Smooth muscle cell (in vitro differentiated cells): ENCODE results near the gene IVNS1ABP. TPM values are rescaled to one million over a fixed set of nuclear protein-coding genes. Genes with fewer than 3 reads are reported as not detected.
"Not testable (repeated sequence)": the region's sequence is repeated elsewhere in the genome, so short reads cannot be mapped to it uniquely, and the experiment has no call there.

ENCODE experiments used
- DNase-seq: peaks from one replicate; lab custom pipeline; 2025; ENCODE audit not compliant: unreplicated experiment; lab: John Stamatoyannopoulos, UW
- H2AFZ ChIP-seq: fragments of 200-600 bp; sonication (generic); 2 replicates; pipeline ENCODE4 v1.6.0; 2016; ENCODE audit warnings: antibody characterized with exemption, low read depth, mild to moderate bottlenecking
- H3F3A ChIP-seq: fragments of 200-600 bp; sonication (generic); 2 replicates; pipeline ENCODE4 v1.6.0; 2017; ENCODE audit warnings: antibody characterized with exemption, low read depth
- H3K27ac ChIP-seq: fragments of 200-600 bp; sonication (generic); 2 replicates; pipeline ENCODE4 v1.5.1; 2016; ENCODE audit warnings: low read depth, mild to moderate bottlenecking
- H3K27me3 ChIP-seq: fragments of 200-600 bp; sonication (generic); 2 replicates; pipeline ENCODE4 v1.6.1; 2016; ENCODE audit warnings: low read depth, mild to moderate bottlenecking
- H3K36me3 ChIP-seq: fragments of 200-600 bp; sonication (generic); 2 replicates; pipeline ENCODE4 v1.5.1; 2016; ENCODE audit warnings: low read depth
- H3K4me1 ChIP-seq: fragments of 200-600 bp; sonication (generic); 2 replicates; pipeline ENCODE4 v1.5.1; 2016; ENCODE audit warnings: low read depth
- H3K4me2 ChIP-seq: fragments of 200-600 bp; sonication (generic); 2 replicates; pipeline ENCODE4 v1.6.0; 2016; ENCODE audit warnings: mild to moderate bottlenecking
- H3K4me3 ChIP-seq: fragments of 200-600 bp; sonication (generic); 2 replicates; pipeline ENCODE4 v1.5.1; 2016; ENCODE audit warnings: mild to moderate bottlenecking
- H3K79me2 ChIP-seq: fragments of 200-600 bp; sonication (generic); 2 replicates; pipeline ENCODE4 v1.6.0; 2016; ENCODE audit warnings: low read depth, mild to moderate bottlenecking
- H3K9ac ChIP-seq: fragments of 200-600 bp; sonication (generic); 2 replicates; pipeline ENCODE4 v1.6.0; 2016; ENCODE audit warnings: low read depth
- H3K9me3 ChIP-seq: fragments of 200-600 bp; sonication (generic); replicated peaks from 2 replicates; pipeline ENCODE4 v1.5.1; 2016; ENCODE audit warnings: low read depth
- H4K20me1 ChIP-seq: fragments of 200-600 bp; sonication (generic); 2 replicates; pipeline ENCODE4 v1.6.0; 2016; ENCODE audit warnings: low read depth
- CTCF ChIP-seq: fragments of 200-600 bp; sonication (generic); IDR thresholded peaks from 2 replicates; pipeline ENCODE4 v1.5.1; 2017; ENCODE audit warnings: borderline replicate concordance, mild to moderate bottlenecking, antibody characterized with exemption; ENCODE audit not compliant: insufficient read depth, poor library complexity, severe bottlenecking
- WGBS: methylation state at CpG from one replicate; pipeline ENCODE4 v1.1.7; 2016; ENCODE audit warnings: low lambda C conversion rate; 5-methylcytosine and 5-hydroxymethylcytosine counted together
- polyA plus RNA-seq: library from polyadenylated mRNA; unstranded; fragments of >200 nt; fragmentation: Nextera tagmentation; extraction: Ambion mirVana; gene quantifications from 2 replicates; pipeline ENCODE4 v1.2.1, GENCODE V29; 2016
- total RNA-seq: library from RNA; depleted of rRNA; stranded (reverse); fragments of >200 nt; gene quantifications from 2 replicates; pipeline ENCODE4 v1.2.3, GENCODE V29; 2014

IVNS1ABP gene
- total and polyA plus RNA-seq, 2 experiments from 2014 or later = 128 to 315 TPM

- DNase-seq = no peak
- Histone ChIP-seq H3K9ac (no peak overlapping the region), H3K4me3 (no peak overlapping the region), H3K36me3 (no peaks in the 10 kb centered on the region), H3K4me1 (no peaks in the 10 kb centered on the region), H3K27me3 (no peaks in the 10 kb centered on the region), H3K27ac (no peak overlapping the region), H3K9me3 (no peaks in the 10 kb centered on the region), H3F3A (no peaks in the 10 kb centered on the region), H3K79me2 (no peaks in the 10 kb centered on the region), H3K4me2 (no peak overlapping the region), H2AFZ (no peak overlapping the region), H4K20me1 (no peaks in the 10 kb centered on the region)
- TF ChIP-seq CTCF = no peak
- 92% methylated on average over 4 of the region's 4 CpGs for WGBS
Measured at GRCh38 chr1:185328255-185328654, 11.2 kb upstream of the IVNS1ABP start.

- no peaks in the 10 kb centered on the region for H3K9me3 ChIP-seq
- H3K36me3 ChIP-seq = no peaks in the 10 kb centered on the region
- no peak overlapping the region for H3K4me3 ChIP-seq
- H4K20me1 ChIP-seq = no peaks in the 10 kb centered on the region
- H3K27ac ChIP-seq = no peak overlapping the region
- WGBS = 63% methylated on average over 4 of the region's 4 CpGs
- DNase-seq = no peak
- H3K4me2 ChIP-seq = no peak overlapping the region
- TF ChIP-seq CTCF = no peak
- no peak overlapping the region for H2AFZ ChIP-seq
- no peaks in the 10 kb centered on the region for H3F3A ChIP-seq
- H3K4me1 ChIP-seq = no peaks in the 10 kb centered on the region
- no peak overlapping the region for H3K9ac ChIP-seq
- no peaks in the 10 kb centered on the region for H3K27me3 ChIP-seq
- H3K79me2 ChIP-seq = no peaks in the 10 kb centered on the region
Measured at GRCh38 chr1:185325413-185325812, 8.4 kb upstream of the IVNS1ABP start.

GRCh38 chr1:185324118-185324517 lies 7.1 kb upstream of the IVNS1ABP start:
- no peak overlapping the region for H2AFZ ChIP-seq
- H3K27me3 ChIP-seq = no peaks in the 10 kb centered on the region
- no peak for DNase-seq
- no peaks in the 10 kb centered on the region for H3K4me1 ChIP-seq
- no peaks in the 10 kb centered on the region for H3F3A ChIP-seq
- no peak for TF ChIP-seq CTCF
- no peak overlapping the region for H3K4me2 ChIP-seq
- no peaks in the 10 kb centered on the region for H3K9me3 ChIP-seq
- no peak overlapping the region for H3K4me3 ChIP-seq
- no peaks in the 10 kb centered on the region for H4K20me1 ChIP-seq
- no peak overlapping the region for H3K9ac ChIP-seq
- 97% methylated on average over 3 of the region's 3 CpGs for WGBS
- H3K36me3 ChIP-seq = no peaks in the 10 kb centered on the region
- H3K27ac ChIP-seq = no peak overlapping the region
- no peaks in the 10 kb centered on the region for H3K79me2 ChIP-seq

- H3K79me2 ChIP-seq = no peaks in the 10 kb centered on the region
- H3K4me2 ChIP-seq = no peak overlapping the region
- H3K27ac ChIP-seq = no peak overlapping the region
- H4K20me1 ChIP-seq = no peaks in the 10 kb centered on the region
- no peak for DNase-seq
- H3K27me3 ChIP-seq = no peaks in the 10 kb centered on the region
- no peaks in the 10 kb centered on the region for H3K36me3 ChIP-seq
- H3K4me3 ChIP-seq = no peak overlapping the region
- H3F3A ChIP-seq = no peaks in the 10 kb centered on the region
- H3K4me1 ChIP-seq = peaks cover 3% of the 10 kb centered on the region
- no peaks in the 10 kb centered on the region for H3K9me3 ChIP-seq
- whole genome bisulfite sequencing = 85% methylated on average over 2 of the region's 2 CpGs
- no peak overlapping the region for H2AFZ ChIP-seq
- no peak overlapping the region for H3K9ac ChIP-seq
- no peak for TF ChIP-seq CTCF
Measured at GRCh38 chr1:185322636-185323035, 5.6 kb upstream of the IVNS1ABP start.

- H3K4me1 ChIP-seq = not testable (repeated sequence)
- 98% methylated on average over 36 of the region's 36 CpGs for WGBS
Measured at GRCh38 chr1:185321653-185322221, 4.7 kb upstream of the IVNS1ABP start.

GRCh38 chr1:185321104-185321503 lies 4.1 kb upstream of the IVNS1ABP start:
- H3K27me3 ChIP-seq, H3K36me3 ChIP-seq, H3K27ac ChIP-seq, H3F3A ChIP-seq, H3K4me3 ChIP-seq, H3K9ac ChIP-seq, H3K9me3 ChIP-seq, H3K4me1 ChIP-seq, H3K79me2 ChIP-seq, DNase-seq, H3K4me2 ChIP-seq, H4K20me1 ChIP-seq, H2AFZ ChIP-seq: not testable (repeated sequence)
- 100% methylated on average over 7 of the region's 7 CpGs for WGBS

More at GRCh38 chr1:185321653-185322221, 4.7 kb upstream of the IVNS1ABP start:
- not testable (repeated sequence) for H3K36me3 ChIP-seq, H3K9ac ChIP-seq, H3F3A ChIP-seq, H3K27ac ChIP-seq, H2AFZ ChIP-seq, H3K9me3 ChIP-seq, H3K4me2 ChIP-seq, DNase-seq, H3K79me2 ChIP-seq, H4K20me1 ChIP-seq, H3K27me3 ChIP-seq, H3K4me3 ChIP-seq
